DMS53 (cell line): Measurements from ENCODE around the gene TESMIN.
A peak's percentile ranks its signal among the peaks of the same experiment; 100 is the strongest.

Experiments
- DNase-seq: peaks from one replicate; lab custom pipeline; 2025; lab: John Stamatoyannopoulos, UW

TESMIN gene

DNA sequence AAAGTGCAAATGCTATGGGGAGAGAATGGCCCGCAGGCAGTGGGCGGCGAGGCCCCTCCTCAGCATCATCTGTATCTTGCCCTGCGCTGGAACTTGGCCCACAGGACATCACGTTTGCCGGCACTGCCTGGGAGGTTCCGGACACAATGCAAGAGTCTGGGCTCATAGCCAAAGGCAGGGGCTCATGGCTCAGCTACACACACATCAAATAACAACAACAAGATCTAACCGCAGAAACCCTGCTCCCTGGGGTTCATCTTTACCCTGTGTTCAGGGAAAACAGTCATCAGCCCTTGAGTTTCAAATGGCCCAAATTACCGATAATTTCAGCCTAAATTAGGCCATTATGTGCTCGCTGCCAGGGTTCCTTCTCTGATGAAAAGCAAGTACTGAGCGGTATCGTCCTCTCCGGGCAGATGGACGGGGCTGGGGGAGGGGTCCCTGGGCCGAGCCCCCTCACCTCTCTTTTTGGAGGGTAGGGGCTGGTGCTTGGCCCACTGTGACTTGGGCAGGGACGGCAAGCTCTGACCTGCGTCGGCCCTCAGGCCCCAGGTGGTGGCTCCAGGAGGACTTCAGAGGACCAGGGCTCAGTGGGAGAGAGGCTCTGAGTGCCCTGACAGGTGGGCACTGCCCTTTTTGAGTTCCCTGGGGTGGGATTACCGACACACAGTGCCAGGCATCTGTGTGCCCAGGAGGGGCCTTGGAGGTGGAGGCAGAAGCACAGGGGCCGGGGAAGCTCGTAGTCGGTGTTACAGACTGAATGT is 92.0 kb downstream of the TESMIN start:
- DNase-seq = peak; percentile 64

DNA sequence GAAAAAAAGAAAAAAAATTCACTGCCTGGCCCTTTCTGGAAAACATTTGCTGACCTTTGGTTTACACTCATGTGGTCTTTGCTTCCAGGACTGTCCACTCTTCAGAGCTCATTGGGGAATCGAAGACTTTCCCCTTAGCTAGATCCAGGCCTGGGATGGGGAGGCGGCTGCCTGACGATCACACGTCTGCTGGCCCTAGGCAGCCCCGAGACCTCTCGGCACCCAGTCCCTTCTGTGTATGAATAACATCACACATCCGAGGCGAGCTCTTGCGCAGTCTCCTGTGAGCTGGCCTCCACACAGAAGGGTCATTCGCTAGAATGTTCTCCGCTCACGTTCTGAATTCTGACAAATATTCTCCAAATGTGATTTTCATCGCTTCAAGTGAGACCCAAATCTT is 92.7 kb downstream of the TESMIN start:
- DNase-seq = no peak

DNA sequence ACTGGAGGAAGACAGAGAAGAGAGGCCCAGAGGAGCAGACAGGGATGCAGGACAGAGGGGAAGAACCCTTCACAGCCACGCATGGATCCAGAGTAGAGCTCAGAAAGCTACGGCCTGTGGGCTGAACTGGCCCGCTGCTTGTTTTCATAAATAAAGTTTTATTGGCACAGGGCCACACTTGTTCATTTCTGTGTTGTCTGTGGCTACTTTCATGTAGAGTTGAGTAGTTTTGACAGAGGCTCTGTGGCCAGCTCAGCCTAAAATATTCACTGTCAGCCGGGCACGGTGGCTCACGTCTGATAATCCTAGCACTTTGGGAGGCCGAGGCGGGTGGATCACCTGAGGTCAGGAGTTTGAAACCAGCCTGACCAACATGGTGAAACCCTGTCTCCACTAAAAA is 93.2 kb downstream of the TESMIN start:
- no peak for DNase-seq
